ENCODE data around the gene AHDC1. TPM values are rescaled to one million over a fixed set of nuclear protein-coding genes. Genes with fewer than 3 reads are reported as not detected.

The AHDC1 gene
- total and polyA plus RNA-seq, 9 of the 15 experiments (the other 6 are each of a cell fraction or from before 2014, with no cell fraction given): 0.21 to 36.4 (median 4.7) TPM

GRCh38 chr1:27526569-27527222 is 77.2 kb downstream of the AHDC1 start (continued):
- TF ChIP-seq PRPF4 (IDR thresholded peaks at IDR 0.05; ENCODE audit: insufficient read depth, low read depth, low read length, poor library complexity, severe bottlenecking) (no peak), BMI1 (IDR thresholded peaks at IDR 0.05; ENCODE audit: low read length) (no peak), ZNF408 (CRISPR knock-in tag; IDR thresholded peaks at IDR 0.05; ENCODE audit: low read depth) (no peak), TBP (optimal IDR thresholded peaks at IDR 0.05; ENCODE audit: low read depth, low read length) (no peak), MEF2D (tag; conservative IDR thresholded peaks at IDR 0.05; ENCODE audit: low read depth) (no peak), LEF1 (IDR thresholded peaks at IDR 0.05) (0 out of 2 replicates have a peak, but pooled peaks have one; percentile 22), ZNF143 (CRISPR knock-in tag; IDR thresholded peaks at IDR 0.05) (peak; percentile 61; the same call in 1 of the 2 replicates), MCM3 (IDR thresholded peaks at IDR 0.05) (peak; percentile 95), MBD2 (IDR thresholded peaks at IDR 0.05; ENCODE audit: borderline replicate concordance, low read depth) (no peak), MAZ (CRISPR knock-in tag; conservative IDR thresholded peaks at IDR 0.05 in 1 of 2, IDR thresholded peaks at IDR 0.05 in 1 of 2) (no peak), MTA1 (IDR thresholded peaks at IDR 0.05; ENCODE audit: borderline replicate concordance) (no peak), KAT2B (IDR thresholded peaks at IDR 0.05; ENCODE audit: low read depth, low read length) (no peak), RBM25 (IDR thresholded peaks at IDR 0.05; ENCODE audit: low read depth, low read length, severe bottlenecking) (no peak), ARHGAP35 (IDR thresholded peaks at IDR 0.05; ENCODE audit: partially characterized antibody) (peak; percentile 85), HOXB6 (CRISPR knock-in tag; IDR thresholded peaks at IDR 0.05; ENCODE audit: borderline replicate concordance) (no peak), HDAC2 (IDR thresholded peaks at IDR 0.05) (0 out of 2 replicates have a peak, but pooled peaks have one; percentile 50), CTCF (IDR thresholded peaks at IDR 0.05 in 2 of 3, conservative IDR thresholded peaks at IDR 0.05 in 1 of 3; ENCODE audit: insufficient read depth in 2 of 3, low read depth in 1 of 3, low read length in 3 of 3) (no peak), BDP1 (IDR thresholded peaks at IDR 0.05; ENCODE audit: insufficient read depth, insufficient read length) (no peak), HOMEZ (CRISPR knock-in tag; IDR thresholded peaks at IDR 0.05) (no peak), ZC3H4 (CRISPR knock-in tag; IDR thresholded peaks at IDR 0.05; ENCODE audit: borderline replicate concordance) (0 out of 2 replicates have a peak, but pooled peaks have one; percentile 63), MTA2 (IDR thresholded peaks at IDR 0.05; ENCODE audit: low read depth) (peak; percentile 35; the same call in 1 of the 2 replicates), ELK1 (CRISPR knock-in tag; IDR thresholded peaks at IDR 0.05) (no peak), SMARCE1 (IDR thresholded peaks at IDR 0.05) (peak; percentile 58), MYBL2 (IDR thresholded peaks at IDR 0.05; ENCODE audit: low read depth) (peak; percentile 62; the same call in 1 of the 2 replicates), MYBL2 (CRISPR knock-in tag; IDR thresholded peaks at IDR 0.05; ENCODE audit: borderline replicate concordance) (no peak)

Measured in K562 (cell line).